Measurements from ENCODE around the gene CACNA1A.
A peak's percentile ranks its signal among the peaks of the same experiment; 100 is the strongest.
"Not testable (repeated sequence)": the region's sequence is repeated elsewhere in the genome, so short reads cannot be mapped to it uniquely, and the experiment has no call there.

Gene CACNA1A

GRCh38 chr19:13185763-13186657 lies 320.3 kb downstream of the CACNA1A start:
- DNase-seq = not testable (repeated sequence)

GRCh38 chr19:13184926-13185325 lies 321.4 kb downstream of the CACNA1A start:
- DNase-seq = not testable (repeated sequence)

- DNase-seq = no peak
Measured at GRCh38 chr19:13181747-13182388, 324.4 kb downstream of the CACNA1A start.

- DNase-seq = not testable (repeated sequence)
Measured at GRCh38 chr19:13178291-13178690, 328.0 kb downstream of the CACNA1A start.

- not testable (repeated sequence) for DNase-seq
Measured at GRCh38 chr19:13177584-13177983, 328.7 kb downstream of the CACNA1A start.

GRCh38 chr19:13176345-13176744 lies 329.9 kb downstream of the CACNA1A start:
- peak; percentile 23 for DNase-seq

GRCh38 chr19:13173139-13173737 lies 333.0 kb downstream of the CACNA1A start:
- no peak for DNase-seq

GRCh38 chr19:13172346-13173138 lies 333.7 kb downstream of the CACNA1A start:
- DNase-seq = peak; percentile 66

GRCh38 chr19:13171146-13171545 lies 335.1 kb downstream of the CACNA1A start:
- no peak for DNase-seq

- no peak for DNase-seq
Measured at GRCh38 chr19:13169769-13170168, 336.5 kb downstream of the CACNA1A start.

GRCh38 chr19:13166151-13166550 lies 340.1 kb downstream of the CACNA1A start:
- not testable (repeated sequence) for DNase-seq

- peak; percentile 17 for DNase-seq
Measured at GRCh38 chr19:13165162-13165997, 340.9 kb downstream of the CACNA1A start.

- DNase-seq = peak; percentile 84
Measured at GRCh38 chr19:13164343-13165161, 341.7 kb downstream of the CACNA1A start.

- peak; percentile 44 for DNase-seq
Measured at GRCh38 chr19:13163609-13164342, 342.5 kb downstream of the CACNA1A start.

GRCh38 chr19:13162724-13163608 lies 343.3 kb downstream of the CACNA1A start:
- DNase-seq = peak; percentile 96

GRCh38 chr19:13160557-13160956 lies 345.7 kb downstream of the CACNA1A start:
- DNase-seq = no peak

GRCh38 chr19:13159713-13160112 lies 346.6 kb downstream of the CACNA1A start:
- no peak for DNase-seq

Measured in NCI-H2171 treated with DMSO at 0.1 percent for 48 hours (cell line).